ENCODE results near the gene RCC1.

The RCC1 gene

GRCh38 chr1:28535180-28535579 lies 29.3 kb downstream of the RCC1 start:
- H3K4me3 ChIP-seq (ENCODE audit: low read length in 2 of 2) = no peak overlapping the region
- no peaks in the 10 kb centered on the region for H3K79me1 ChIP-seq (ENCODE audit: low read depth, low read length)
- H2BK5ac ChIP-seq (ENCODE audit: low read length) = no peak overlapping the region
- no peak overlapping the region for H3K4ac ChIP-seq (ENCODE audit: low read length)
- no peak overlapping the region for H2BK12ac ChIP-seq (ENCODE audit: low read length)
- H3K27ac ChIP-seq (replicated peaks; ENCODE audit: low read length) = no peak overlapping the region
- H2BK120ac ChIP-seq (ENCODE audit: low read depth, low read length) = no peak overlapping the region
- H2AFZ ChIP-seq (ENCODE audit: low read length) = no peak overlapping the region
- H4K91ac ChIP-seq (ENCODE audit: low read depth, low read length, poor library complexity) = no peak overlapping the region
- no CpG with 5 or more reads among the region's 6 CpGs for WGBS, 2 donors (ENCODE audit: extremely low coverage in 2 of 2, insufficient read length in 2 of 2, insufficient replicate concordance in 1 of 2)
- H4K8ac ChIP-seq (ENCODE audit: low read depth, low read length) = no peak overlapping the region
- no peaks in the 10 kb centered on the region for H3K27me3 ChIP-seq (ENCODE audit: control insufficient read depth in 3 of 3, insufficient read depth in 3 of 3, low read depth in 1 of 3, low read length in 3 of 3)
- no peak overlapping the region for H3K4me2 ChIP-seq (ENCODE audit: insufficient read depth, low read length, poor library complexity, severe bottlenecking)
- no peak overlapping the region for H2BK15ac ChIP-seq (ENCODE audit: low read length)
- H3K4me1 ChIP-seq (ENCODE audit: control insufficient read depth in 2 of 2, insufficient read depth in 1 of 2, low read depth in 1 of 2, low read length in 2 of 2) = no peaks in the 10 kb centered on the region
- no peak for DNase-seq (ENCODE audit: low spot score)
- H3K18ac ChIP-seq (ENCODE audit: low read length) = no peak overlapping the region
- H3K23ac ChIP-seq (ENCODE audit: low read depth, low read length, poor library complexity) = no peak overlapping the region
- no peak overlapping the region for H3K14ac ChIP-seq (ENCODE audit: low read length)
- peaks cover 0 to 3% of the 10 kb centered on the region in 2 donors for H3K9me3 ChIP-seq (replicated peaks in 1 of 2; ENCODE audit: control insufficient read depth in 2 of 2, insufficient read depth in 1 of 2, low read depth in 1 of 2, low read length in 2 of 2)
- H3K9ac ChIP-seq (ENCODE audit: low read depth, low read length, poor library complexity) = no peak overlapping the region
- peaks cover 58 to 82% of the 10 kb centered on the region in 2 donors for H3K36me3 ChIP-seq (replicated peaks in 1 of 2; ENCODE audit: control insufficient read depth in 2 of 2, insufficient read depth in 2 of 2, low read length in 2 of 2)
- no peak overlapping the region for H2AK5ac ChIP-seq (ENCODE audit: low read depth, low read length)

GRCh38 chr1:28537457-28538199 lies 31.8 kb downstream of the RCC1 start:
- Histone ChIP-seq H3K14ac (ENCODE audit: low read length) (no peak overlapping the region), H3K18ac (ENCODE audit: low read length) (no peak overlapping the region), H3K23ac (ENCODE audit: low read depth, low read length, poor library complexity) (no peak overlapping the region), H3K4me1 (ENCODE audit: control insufficient read depth in 2 of 2, insufficient read depth in 1 of 2, low read depth in 1 of 2, low read length in 2 of 2) (no peaks in the 10 kb centered on the region), H2BK12ac (ENCODE audit: low read length) (no peak overlapping the region), H3K4ac (ENCODE audit: low read length) (no peak overlapping the region), H3K27me3 (ENCODE audit: control insufficient read depth in 3 of 3, insufficient read depth in 3 of 3, low read depth in 1 of 3, low read length in 3 of 3) (no peaks in the 10 kb centered on the region), H3K9ac (ENCODE audit: low read depth, low read length, poor library complexity) (no peak overlapping the region), H4K8ac (ENCODE audit: low read depth, low read length) (no peak overlapping the region), H3K27ac (replicated peaks; ENCODE audit: low read length) (no peak overlapping the region), H2BK15ac (ENCODE audit: low read length) (no peak overlapping the region), H3K4me3 (ENCODE audit: low read length in 2 of 2) (peak overlapping the region in 1 of 2 donors; percentile 22), H4K91ac (ENCODE audit: low read depth, low read length, poor library complexity) (no peak overlapping the region), H2BK5ac (ENCODE audit: low read length) (no peak overlapping the region), H3K79me1 (ENCODE audit: low read depth, low read length) (no peaks in the 10 kb centered on the region), H2BK120ac (ENCODE audit: low read depth, low read length) (no peak overlapping the region), H3K36me3 (replicated peaks in 1 of 2; ENCODE audit: control insufficient read depth in 2 of 2, insufficient read depth in 2 of 2, low read length in 2 of 2) (peaks cover 40 to 57% of the 10 kb centered on the region in 2 donors), H2AK5ac (ENCODE audit: low read depth, low read length) (no peak overlapping the region), H3K4me2 (ENCODE audit: insufficient read depth, low read length, poor library complexity, severe bottlenecking) (no peak overlapping the region), H3K9me3 (replicated peaks in 1 of 2; ENCODE audit: control insufficient read depth in 2 of 2, insufficient read depth in 1 of 2, low read depth in 1 of 2, low read length in 2 of 2) (no peaks in the 10 kb centered on the region), H2AFZ (ENCODE audit: low read length) (no peak overlapping the region)
- no CpG with 5 or more reads among the region's 8 CpGs for WGBS, 2 donors (ENCODE audit: extremely low coverage in 2 of 2, insufficient read length in 2 of 2, insufficient replicate concordance in 1 of 2)
- DNase-seq (ENCODE audit: low spot score) = no peak

- H3K4me2 ChIP-seq (ENCODE audit: insufficient read depth, low read length, poor library complexity, severe bottlenecking) = no peak overlapping the region
- H3K9ac ChIP-seq (ENCODE audit: low read depth, low read length, poor library complexity) = peak overlapping the region; percentile 47
- H3K18ac ChIP-seq (ENCODE audit: low read length) = no peak overlapping the region
- no peak overlapping the region for H3K27ac ChIP-seq (replicated peaks; ENCODE audit: low read length)
- no peak overlapping the region for H2BK12ac ChIP-seq (ENCODE audit: low read length)
- no peak overlapping the region for H2BK15ac ChIP-seq (ENCODE audit: low read length)
- H3K14ac ChIP-seq (ENCODE audit: low read length) = no peak overlapping the region
- DNase-seq (ENCODE audit: low spot score) = no peak
- H4K91ac ChIP-seq (ENCODE audit: low read depth, low read length, poor library complexity) = no peak overlapping the region
- H3K79me1 ChIP-seq (ENCODE audit: low read depth, low read length) = no peaks in the 10 kb centered on the region
- H2BK120ac ChIP-seq (ENCODE audit: low read depth, low read length) = no peak overlapping the region
- H3K9me3 ChIP-seq (replicated peaks in 1 of 2; ENCODE audit: control insufficient read depth in 2 of 2, insufficient read depth in 1 of 2, low read depth in 1 of 2, low read length in 2 of 2) = no peaks in the 10 kb centered on the region
- no peak overlapping the region for H4K8ac ChIP-seq (ENCODE audit: low read depth, low read length)
- no peak overlapping the region for H3K4me3 ChIP-seq (ENCODE audit: low read length in 2 of 2)
- no peak overlapping the region for H2BK5ac ChIP-seq (ENCODE audit: low read length)
- no CpG with 5 or more reads among the region's 6 CpGs for WGBS, 2 donors (ENCODE audit: extremely low coverage in 2 of 2, insufficient read length in 2 of 2, insufficient replicate concordance in 1 of 2)
- H3K23ac ChIP-seq (ENCODE audit: low read depth, low read length, poor library complexity) = no peak overlapping the region
- no peaks in the 10 kb centered on the region for H3K4me1 ChIP-seq (ENCODE audit: control insufficient read depth in 2 of 2, insufficient read depth in 1 of 2, low read depth in 1 of 2, low read length in 2 of 2)
- H3K4ac ChIP-seq (ENCODE audit: low read length) = no peak overlapping the region
- no peak overlapping the region for H2AFZ ChIP-seq (ENCODE audit: low read length)
- H2AK5ac ChIP-seq (ENCODE audit: low read depth, low read length) = no peak overlapping the region
- peaks cover 40 to 56% of the 10 kb centered on the region in 2 donors for H3K36me3 ChIP-seq (replicated peaks in 1 of 2; ENCODE audit: control insufficient read depth in 2 of 2, insufficient read depth in 2 of 2, low read length in 2 of 2)
- H3K27me3 ChIP-seq (ENCODE audit: control insufficient read depth in 3 of 3, insufficient read depth in 3 of 3, low read depth in 1 of 3, low read length in 3 of 3) = no peaks in the 10 kb centered on the region
Measured at GRCh38 chr1:28538286-28538685, 32.4 kb downstream of the RCC1 start.

GRCh38 chr1:28540651-28541050 lies 34.8 kb downstream of the RCC1 start:
- Histone ChIP-seq H3K27ac (replicated peaks; ENCODE audit: low read length) (no peak overlapping the region), H3K79me1 (ENCODE audit: low read depth, low read length) (no peaks in the 10 kb centered on the region), H2BK15ac (ENCODE audit: low read length) (no peak overlapping the region), H3K9me3 (replicated peaks in 1 of 2; ENCODE audit: control insufficient read depth in 2 of 2, insufficient read depth in 1 of 2, low read depth in 1 of 2, low read length in 2 of 2) (no peaks in the 10 kb centered on the region), H4K91ac (ENCODE audit: low read depth, low read length, poor library complexity) (no peak overlapping the region), H3K18ac (ENCODE audit: low read length) (no peak overlapping the region), H3K36me3 (replicated peaks in 1 of 2; ENCODE audit: control insufficient read depth in 2 of 2, insufficient read depth in 2 of 2, low read length in 2 of 2) (peaks cover 28 to 38% of the 10 kb centered on the region in 2 donors), H3K4me2 (ENCODE audit: insufficient read depth, low read length, poor library complexity, severe bottlenecking) (no peak overlapping the region), H2BK120ac (ENCODE audit: low read depth, low read length) (no peak overlapping the region), H3K4me3 (ENCODE audit: low read length in 2 of 2) (no peak overlapping the region), H3K27me3 (ENCODE audit: control insufficient read depth in 3 of 3, insufficient read depth in 3 of 3, low read depth in 1 of 3, low read length in 3 of 3) (no peaks in the 10 kb centered on the region), H3K4ac (ENCODE audit: low read length) (no peak overlapping the region), H2AFZ (ENCODE audit: low read length) (no peak overlapping the region), H3K14ac (ENCODE audit: low read length) (no peak overlapping the region), H3K23ac (ENCODE audit: low read depth, low read length, poor library complexity) (no peak overlapping the region), H2AK5ac (ENCODE audit: low read depth, low read length) (no peak overlapping the region), H3K4me1 (ENCODE audit: control insufficient read depth in 2 of 2, insufficient read depth in 1 of 2, low read depth in 1 of 2, low read length in 2 of 2) (no peaks in the 10 kb centered on the region), H2BK12ac (ENCODE audit: low read length) (no peak overlapping the region), H3K9ac (ENCODE audit: low read depth, low read length, poor library complexity) (no peak overlapping the region), H4K8ac (ENCODE audit: low read depth, low read length) (no peak overlapping the region), H2BK5ac (ENCODE audit: low read length) (no peak overlapping the region)
- no peak for DNase-seq (ENCODE audit: low spot score)
- no CpG with 5 or more reads among the region's 7 CpGs for WGBS, 2 donors (ENCODE audit: extremely low coverage in 2 of 2, insufficient read length in 2 of 2, insufficient replicate concordance in 1 of 2)

Data from neuronal stem cell (in vitro differentiated cells).